GM19467 (cell line): ENCODE measurements around the gene PPP1R13L.
"Not testable (repeated sequence)": the region's sequence is repeated elsewhere in the genome, so short reads cannot be mapped to it uniquely, and the experiment has no call there.

ENCODE experiments used
- ATAC-seq: cut with Tn5 transposase; IDR thresholded peaks from one replicate; pipeline ENCODE4 v1.9.1; 2021; ENCODE audit warnings: mild to moderate bottlenecking, moderate library complexity; ENCODE audit not compliant: unreplicated experiment

The PPP1R13L gene

DNA sequence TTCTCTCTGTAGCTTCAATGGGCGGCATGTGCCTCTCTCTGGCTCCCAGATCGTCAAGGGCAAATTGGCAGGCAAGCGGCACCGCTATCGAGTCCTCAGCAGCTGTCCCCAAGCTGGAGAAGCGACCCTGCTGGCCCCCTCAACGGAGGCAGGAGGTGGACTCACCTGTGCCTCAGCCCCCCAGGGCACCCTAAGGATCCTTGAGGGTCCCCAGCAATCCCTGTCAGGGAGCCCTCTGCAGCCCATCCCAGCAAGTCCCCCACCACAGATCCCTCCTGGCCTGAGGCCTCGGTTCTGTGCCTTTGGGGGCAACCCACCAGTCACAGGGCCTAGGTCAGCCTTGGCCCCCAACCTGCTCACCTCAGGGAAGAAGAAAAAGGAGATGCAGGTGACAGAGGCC is 3.3 kb upstream of the PPP1R13L start:
- ATAC-seq: no peak

GRCh38 chr19:45407585-45407984 is 2.7 kb upstream of the PPP1R13L start:
- not testable (repeated sequence) for ATAC-seq

DNA sequence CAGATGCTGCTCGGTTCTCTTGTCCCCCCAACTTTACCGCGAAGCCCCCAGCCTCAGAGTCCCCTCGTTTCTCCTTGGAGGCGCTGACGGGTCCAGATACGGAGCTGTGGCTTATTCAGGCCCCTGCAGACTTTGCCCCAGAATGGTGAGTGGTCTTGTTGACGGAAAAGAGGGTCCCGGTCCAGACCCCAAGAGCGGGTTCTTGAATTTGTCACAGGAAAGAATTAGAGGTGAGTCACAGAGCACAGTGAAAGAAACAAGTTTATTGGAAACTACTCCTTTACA is 2.2 kb upstream of the PPP1R13L start:
- ATAC-seq: no peak

DNA sequence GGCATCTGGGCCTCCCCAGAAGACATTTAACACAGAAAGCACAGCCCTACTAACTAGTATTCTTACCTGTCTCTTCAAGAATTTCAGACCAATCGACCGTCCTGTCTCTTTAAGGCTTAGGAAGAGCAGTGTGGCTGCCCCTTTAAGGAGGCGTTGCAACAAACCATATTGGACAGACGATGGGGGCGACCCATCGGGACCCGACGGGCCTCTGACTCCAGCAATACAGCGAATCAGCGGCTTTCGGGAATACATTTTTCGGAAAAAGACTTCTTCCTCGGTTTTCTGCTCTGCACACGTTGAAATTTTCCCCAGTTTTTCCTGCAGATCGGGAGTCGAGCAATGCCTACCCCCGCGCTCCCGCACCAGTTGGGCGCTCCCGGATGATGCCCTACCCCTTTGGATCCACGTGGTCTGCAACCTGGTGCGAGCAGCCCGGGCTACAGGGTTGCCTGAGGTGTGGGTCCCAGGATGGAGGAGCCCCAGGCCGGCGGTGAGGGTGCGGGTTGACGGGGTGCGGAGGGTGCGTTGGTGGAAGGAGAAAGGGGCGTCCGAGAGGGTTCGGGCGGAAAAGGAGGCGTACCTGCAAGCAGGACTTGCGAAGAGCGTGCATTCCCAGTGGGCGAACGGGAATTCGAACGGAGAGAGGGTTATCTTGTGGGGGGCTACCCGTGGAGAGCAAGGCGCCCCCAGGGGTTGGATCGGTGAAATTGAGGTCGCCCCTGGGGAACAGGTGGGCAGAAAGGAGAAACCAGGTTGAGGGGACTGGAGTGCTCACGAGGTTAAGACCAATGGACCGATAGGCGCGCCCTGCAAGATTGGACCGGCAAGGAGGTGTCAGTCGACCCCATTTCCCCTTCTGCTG is 1.6 kb upstream of the PPP1R13L start, which contains the start of gene POLR1G:
Gene POLR1G, plus strand, starts transcription at position 419 of the 865 bp plus-strand sequence. Its CDS starts 53 bp downstream, at position 472.
- ATAC-seq: peak; percentile 70

DNA sequence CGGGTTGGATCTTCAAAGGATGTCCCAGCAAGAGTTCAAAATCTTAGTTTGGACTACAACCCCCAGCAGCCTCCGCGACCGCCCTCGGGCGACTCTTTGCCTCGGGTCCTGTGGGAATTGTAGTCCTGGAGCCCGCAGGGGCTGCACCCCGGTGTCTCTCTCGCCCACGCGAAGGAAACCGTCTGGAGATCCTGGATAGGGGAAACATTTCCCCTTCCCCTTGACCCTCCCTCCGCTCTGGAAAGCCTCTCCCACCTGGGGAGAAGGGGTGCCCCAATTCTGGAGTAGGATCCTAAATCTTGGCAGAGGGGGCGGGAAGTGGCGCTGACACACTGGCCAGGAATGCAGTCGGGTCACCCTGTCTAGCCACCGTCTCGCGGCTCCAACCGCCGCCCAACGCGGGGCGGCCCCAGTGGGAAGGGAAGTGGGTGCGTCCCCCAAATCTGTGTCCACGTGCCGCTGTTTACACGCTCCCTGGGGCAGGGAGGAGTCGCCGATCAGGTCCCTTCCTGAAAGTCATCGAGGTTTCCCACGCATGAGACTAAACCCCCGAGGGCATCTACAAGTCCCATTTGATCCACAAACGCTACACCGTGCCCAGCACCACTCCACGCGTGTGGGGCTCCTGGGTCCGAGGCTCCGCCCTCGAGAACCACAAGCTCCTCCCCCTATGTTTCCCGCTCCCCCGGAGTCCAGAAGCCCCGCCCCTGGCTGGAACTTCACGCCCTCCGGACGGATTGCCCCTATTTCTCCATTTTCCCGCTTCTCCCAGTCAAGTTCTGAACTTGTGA is 761 bp upstream of the PPP1R13L start:
- ATAC-seq: peak; percentile 35

DNA sequence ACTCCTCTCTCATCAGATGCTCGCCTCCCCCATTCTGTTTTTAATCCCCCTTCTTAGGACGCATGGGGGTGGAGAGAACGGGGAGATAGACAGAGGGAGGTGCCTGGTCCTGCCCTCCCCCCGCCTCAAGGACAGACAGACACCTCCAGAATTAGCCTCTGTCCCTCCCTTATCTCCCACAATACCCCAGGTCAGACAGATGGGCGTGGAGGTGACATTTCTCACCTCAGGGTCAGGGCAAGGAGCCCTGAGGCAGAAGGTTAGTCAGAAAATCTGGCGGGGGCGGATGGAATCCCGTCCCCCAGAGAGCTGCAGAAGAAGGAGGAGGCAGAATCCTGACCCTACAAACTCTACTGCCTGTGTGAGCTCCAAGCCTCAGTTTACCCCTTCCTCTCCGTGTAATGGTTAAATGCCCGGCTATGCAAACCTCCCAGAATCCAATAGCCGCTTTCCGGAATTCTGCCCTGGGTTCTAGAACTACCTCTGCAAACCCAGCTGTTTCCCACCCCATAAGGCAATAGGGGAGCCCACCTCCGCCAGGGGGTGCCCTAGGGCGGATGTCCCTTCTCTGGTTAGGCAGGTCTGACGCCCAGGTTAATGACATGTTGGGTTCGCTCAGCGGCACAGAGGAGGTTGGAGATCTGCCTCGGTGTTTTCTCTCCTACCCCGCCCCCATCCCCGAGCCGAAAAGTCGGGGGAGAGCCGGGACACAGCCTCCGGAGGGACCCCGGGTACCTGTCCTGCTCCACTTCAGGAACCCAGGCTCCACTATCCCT is 900 bp downstream of the PPP1R13L start:
- no peak for ATAC-seq

- no peak for ATAC-seq
These were observed 1.6 kb downstream of the PPP1R13L start for GRCh38 chr19:45403272-45403671.

DNA sequence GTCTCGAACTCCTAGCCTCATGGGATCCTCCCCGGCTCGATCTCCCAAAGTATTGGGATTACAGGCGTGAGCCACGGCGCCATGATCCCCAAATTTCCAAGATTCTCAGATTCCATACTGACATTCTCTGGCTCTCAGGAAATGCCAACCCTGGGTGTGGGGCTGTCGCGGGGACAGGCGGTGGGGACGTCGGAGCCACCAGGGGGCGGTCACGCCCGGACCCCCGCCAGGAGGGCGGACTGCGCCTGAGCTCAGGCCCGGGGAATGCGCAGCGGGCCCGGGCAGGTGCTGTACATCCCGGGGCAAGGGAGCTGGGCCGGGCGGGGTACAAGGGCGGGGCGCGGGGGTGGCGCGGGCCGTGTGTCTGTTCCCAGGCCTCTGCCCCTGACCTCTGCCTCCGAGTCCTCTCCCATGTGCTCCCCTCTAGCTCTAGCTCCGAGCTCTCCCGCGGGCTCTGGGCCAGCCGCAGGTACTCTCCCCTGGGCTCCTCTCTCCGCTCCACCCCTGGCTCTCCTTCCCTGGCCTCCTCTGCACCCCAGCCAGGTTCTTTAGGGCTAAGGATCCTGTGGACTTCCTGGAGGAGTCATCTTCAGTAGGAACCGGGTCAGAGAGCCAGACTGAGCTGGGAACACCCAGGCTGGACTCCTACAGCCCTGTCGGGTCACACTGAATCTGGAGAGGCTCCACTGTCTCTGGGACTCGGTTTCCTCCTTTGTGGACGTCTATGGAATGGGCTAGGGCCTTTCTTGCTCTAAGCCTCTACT is 2.4 kb downstream of the PPP1R13L start:
- no peak for ATAC-seq

DNA sequence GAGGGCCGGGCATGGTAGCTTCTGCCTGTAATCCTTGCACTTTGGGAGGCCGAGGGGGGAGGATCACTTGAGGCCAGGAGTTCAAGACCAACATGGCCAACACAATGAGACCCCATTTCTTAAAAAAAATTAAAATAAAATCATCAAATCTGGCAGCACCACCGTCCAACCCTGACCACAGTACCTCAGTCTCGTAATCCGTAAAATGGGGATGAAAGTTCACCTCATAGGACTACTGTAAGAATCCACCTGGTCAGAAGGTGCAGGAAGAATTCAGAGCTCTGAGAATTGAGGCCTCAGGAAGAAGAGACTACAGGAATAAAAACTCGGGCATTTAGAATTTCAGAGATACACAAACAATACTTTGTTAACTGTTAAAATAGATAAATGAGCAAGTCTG is 3.1 kb downstream of the PPP1R13L start:
- ATAC-seq: no peak

GRCh38 chr19:45400192-45400591 is 4.7 kb downstream of the PPP1R13L start:
- no peak for ATAC-seq

DNA sequence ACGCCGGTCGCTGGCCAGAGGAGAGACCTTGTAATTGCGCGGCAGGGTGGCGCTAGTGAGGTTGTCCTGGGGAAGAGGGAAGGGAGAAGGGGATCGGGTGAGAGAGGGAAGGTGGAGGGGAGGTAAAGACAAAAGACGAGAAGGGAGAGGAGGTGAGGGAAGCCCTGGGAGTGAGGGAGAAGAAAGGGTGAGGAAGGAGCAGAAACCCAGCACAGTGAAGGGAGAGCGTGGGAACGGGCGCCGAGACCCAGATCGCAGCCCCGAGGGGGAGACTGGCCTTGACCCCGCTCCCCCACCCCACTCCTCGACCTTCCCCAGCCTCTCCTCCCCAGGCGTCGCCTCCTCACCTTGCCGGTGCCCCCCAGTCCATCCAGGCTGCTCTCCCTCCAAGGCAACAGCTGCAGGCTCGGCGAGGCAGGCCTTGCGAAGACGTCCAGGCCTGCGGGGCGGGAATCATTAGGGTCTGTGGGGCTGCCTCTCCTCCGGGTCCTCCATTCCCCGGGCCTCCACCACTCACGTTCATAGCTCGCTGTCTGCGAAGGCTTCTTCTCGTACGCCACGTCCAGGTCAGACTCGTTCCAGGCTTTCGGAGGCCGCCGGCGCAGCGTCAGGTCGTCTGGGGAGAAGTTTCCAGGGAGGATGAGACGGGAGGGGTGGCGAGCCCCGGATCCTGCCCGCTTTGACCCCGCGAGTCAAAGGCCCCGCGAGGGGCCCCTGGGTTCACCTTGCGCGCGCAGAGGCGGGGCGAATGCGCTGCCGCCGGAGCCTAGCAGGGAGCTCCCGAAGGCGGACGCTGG is 8.8 kb downstream of the PPP1R13L start:
- no peak for ATAC-seq

GRCh38 chr19:45391871-45392665 is 12.8 kb downstream of the PPP1R13L start:
- no peak for ATAC-seq

- no peak for ATAC-seq
These were observed 13.5 kb downstream of the PPP1R13L start for GRCh38 chr19:45391346-45391745.

GRCh38 chr19:45385392-45386221 is 19.3 kb downstream of the PPP1R13L start:
- no peak for ATAC-seq

DNA sequence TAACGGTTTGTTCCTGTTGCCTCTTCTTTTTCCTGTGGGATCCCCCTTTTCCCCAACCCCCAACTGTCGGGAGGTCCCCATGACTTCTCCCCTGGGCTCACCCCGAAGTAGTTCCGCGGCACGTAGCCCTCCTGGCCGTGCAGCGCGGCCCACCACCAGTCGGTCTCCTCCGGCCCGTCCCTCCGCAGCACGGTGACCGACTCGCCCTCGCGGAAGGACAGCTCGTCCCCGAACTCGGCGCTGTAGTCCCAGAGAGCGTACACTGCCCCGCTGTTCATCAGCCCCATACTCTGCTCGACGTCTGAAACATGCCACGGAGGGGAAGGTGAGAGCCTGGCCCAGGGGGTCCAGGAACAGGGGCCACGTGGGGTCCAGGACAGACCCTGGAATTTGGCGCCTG is 22.4 kb downstream of the PPP1R13L start:
- no peak for ATAC-seq

DNA sequence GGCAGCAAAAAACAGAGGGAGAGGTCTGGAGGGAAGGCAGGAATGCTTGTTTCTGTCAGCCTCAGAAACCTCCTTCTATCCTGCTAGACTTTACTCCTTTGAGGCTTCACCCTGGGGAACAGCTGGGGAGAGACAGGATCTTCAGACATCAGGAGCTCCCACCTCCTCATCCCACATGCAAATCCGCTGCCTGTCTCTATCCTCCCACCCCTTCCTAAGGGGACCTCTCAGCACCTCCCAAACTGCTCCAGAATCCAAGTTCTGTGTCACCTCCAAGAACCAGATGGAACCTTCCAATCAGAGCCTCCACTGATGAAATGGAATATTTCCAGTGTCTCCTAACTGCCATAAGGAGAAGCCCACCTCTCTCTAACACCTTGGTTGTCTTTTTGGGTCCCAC is 24.8 kb downstream of the PPP1R13L start:
- no peak for ATAC-seq

- no peak for ATAC-seq
These were observed 28.7 kb downstream of the PPP1R13L start for GRCh38 chr19:45376045-45376724.
